HG02588 (cell line): ENCODE data around the gene GSC2.

Experiments
- ATAC-seq: cut with Tn5 transposase; IDR thresholded peaks from one replicate; pipeline ENCODE4 v1.9.1; 2021; ENCODE audit warnings: mild to moderate bottlenecking, moderate library complexity; ENCODE audit not compliant: unreplicated experiment

GSC2 gene

GRCh38 chr22:19149991-19150390, at the start of gene GSC2:
TSS of gene GSC2 (minus strand) at chr22:19150292. CDS start at chr22:19150283, 9 bp downstream.
- no peak for ATAC-seq

GRCh38 chr22:19199479-19199878, 49.4 kb upstream of the GSC2 start:
- no peak for ATAC-seq

GRCh38 chr22:19197997-19198865, 48.1 kb upstream of the GSC2 start:
- no peak for ATAC-seq

GRCh38 chr22:19196841-19197612, 46.9 kb upstream of the GSC2 start:
- ATAC-seq: no peak

- ATAC-seq: no peak
Measured at GRCh38 chr22:19195796-19196731, 46.0 kb upstream of the GSC2 start.

- ATAC-seq: no peak
Measured at GRCh38 chr22:19194766-19195536, 44.9 kb upstream of the GSC2 start.

- ATAC-seq: no peak
Measured at GRCh38 chr22:19193879-19194278, 43.8 kb upstream of the GSC2 start.

GRCh38 chr22:19187716-19188563, 37.8 kb upstream of the GSC2 start:
- ATAC-seq: no peak

- ATAC-seq: no peak
Measured at GRCh38 chr22:19184276-19184997, 34.3 kb upstream of the GSC2 start.

GRCh38 chr22:19183216-19183615, 33.1 kb upstream of the GSC2 start:
- no peak for ATAC-seq

- ATAC-seq: no peak
Measured at GRCh38 chr22:19182472-19183157, 32.5 kb upstream of the GSC2 start.

GRCh38 chr22:19181786-19182471, 31.8 kb upstream of the GSC2 start:
- ATAC-seq: no peak

GRCh38 chr22:19180740-19181410, 30.8 kb upstream of the GSC2 start:
- no peak for ATAC-seq

GRCh38 chr22:19180234-19180633, 30.1 kb upstream of the GSC2 start:
- ATAC-seq: no peak

GRCh38 chr22:19179497-19180048, 29.5 kb upstream of the GSC2 start:
- no peak for ATAC-seq

GRCh38 chr22:19178657-19179496, 28.8 kb upstream of the GSC2 start, which contains the start of gene SLC25A1:
TSS of gene SLC25A1 (minus strand) at chr22:19178736. CDS start at chr22:19178673, 63 bp downstream.
- peak; percentile 64 for ATAC-seq
